ENCODE results near the gene AMZ2. TPM values are rescaled to one million over a fixed set of nuclear protein-coding genes. Genes with fewer than 3 reads are reported as not detected.

AMZ2 gene
- polyA plus RNA-seq, 1 donor (not counting 4 experiments of a cell fraction or from before 2014, with no cell fraction given) = 123 TPM

DNA sequence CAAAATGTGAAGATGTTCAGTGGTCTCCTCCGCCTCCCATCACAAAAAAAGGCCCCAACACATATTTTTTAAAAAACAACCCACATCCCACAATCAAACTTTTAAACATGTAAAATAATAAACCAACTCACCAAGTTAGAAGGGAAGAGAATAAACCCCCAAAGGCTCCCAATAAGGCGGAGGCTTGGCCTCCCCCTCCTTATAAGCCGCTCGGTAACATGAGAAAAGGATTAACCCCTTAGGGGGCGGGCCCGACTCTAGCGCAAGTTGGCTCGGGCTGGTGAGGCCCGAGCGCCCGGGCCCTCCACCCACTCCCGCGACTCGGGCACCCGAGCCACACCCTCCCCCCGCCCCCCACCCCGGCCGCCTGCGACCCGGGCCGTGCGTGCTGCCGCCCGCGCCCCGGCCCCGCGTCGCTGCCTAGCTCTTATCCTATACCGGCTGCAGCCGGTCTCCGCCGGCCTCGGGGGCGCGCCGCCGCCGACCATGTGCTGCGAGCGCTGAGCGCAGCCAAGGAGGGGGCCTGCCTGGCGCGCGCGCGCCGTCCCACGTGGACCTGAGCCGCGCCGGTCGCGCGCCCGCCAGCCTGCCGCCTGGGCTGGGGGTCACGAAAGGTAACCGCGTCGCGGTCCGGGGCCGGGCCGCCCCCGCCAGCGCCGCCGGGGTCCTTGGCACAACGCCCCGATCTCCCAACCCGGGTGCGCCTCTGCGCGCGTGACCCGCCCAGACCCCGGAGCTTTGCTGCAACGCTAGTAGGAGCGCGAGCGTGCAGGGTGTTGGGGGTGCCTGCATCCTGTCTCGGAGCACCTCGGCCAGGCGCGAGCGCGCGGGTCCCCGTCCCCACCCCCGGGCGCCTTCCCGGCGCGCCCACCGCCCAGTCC is 43.4 kb downstream of the AMZ2 start, which contains the start of the genes ARSG and SLC16A6:
Gene ARSG (plus strand): TSS at position 541 of the 881 bp plus-strand sequence. CDS start 15,999 bp downstream, outside the sequence.
Gene SLC16A6 (minus strand): TSS at position 173 of the 881 bp plus-strand sequence. CDS start 12,807 bp downstream, outside the sequence.
- Histone ChIP-seq H3K9me1 (ENCODE audit: control insufficient read depth, extremely low read depth, insufficient read depth, low read length) (no peaks in the 10 kb centered on the region), H3K4me2 (ENCODE audit: control insufficient read depth, extremely low read depth, insufficient read depth, low read depth, low read length) (peak within 1 kb of the TSS; percentile 74), H3K9ac (ENCODE audit: control insufficient read depth, extremely low read depth, insufficient read depth, low read length) (peak within 1 kb of the TSS; percentile 37), H3K27me3 (ENCODE audit: control insufficient read depth, extremely low read depth, insufficient read depth, low read length) (peaks cover 40% of the 10 kb centered on the region), H4K20me1 (ENCODE audit: control insufficient read depth, extremely low read depth, insufficient read depth, low read length) (no peaks in the 10 kb centered on the region), H3K27ac (ENCODE audit: control insufficient read depth, insufficient read depth, low read length) (no peak within 1 kb of the TSS), H3K9me3 (ENCODE audit: control insufficient read depth, low read depth, low read length) (no peaks in the 10 kb centered on the region), H3K79me2 (ENCODE audit: control insufficient read depth, insufficient read depth, low read length) (no peaks in the 10 kb centered on the region), H3K36me3 (ENCODE audit: control insufficient read depth in 2 of 2, extremely low read depth in 1 of 2, insufficient read depth in 2 of 2, low read length in 2 of 2) (no peaks in the 10 kb centered on the region), H2AFZ (ENCODE audit: control insufficient read depth, low read length) (peak within 1 kb of the TSS; percentile 67), H3K4me3 (ENCODE audit: control insufficient read depth in 2 of 3, extremely low read depth in 1 of 3, insufficient read depth in 2 of 3, low read depth in 1 of 3, low read length in 3 of 3) (peak within 1 kb of the TSS; percentile 34 to 65 (median 62)), H3K4me1 (ENCODE audit: control insufficient read depth, extremely low read depth, insufficient read depth, low read length) (peaks cover 18% of the 10 kb centered on the region)
- TF ChIP-seq, protein P1, sequence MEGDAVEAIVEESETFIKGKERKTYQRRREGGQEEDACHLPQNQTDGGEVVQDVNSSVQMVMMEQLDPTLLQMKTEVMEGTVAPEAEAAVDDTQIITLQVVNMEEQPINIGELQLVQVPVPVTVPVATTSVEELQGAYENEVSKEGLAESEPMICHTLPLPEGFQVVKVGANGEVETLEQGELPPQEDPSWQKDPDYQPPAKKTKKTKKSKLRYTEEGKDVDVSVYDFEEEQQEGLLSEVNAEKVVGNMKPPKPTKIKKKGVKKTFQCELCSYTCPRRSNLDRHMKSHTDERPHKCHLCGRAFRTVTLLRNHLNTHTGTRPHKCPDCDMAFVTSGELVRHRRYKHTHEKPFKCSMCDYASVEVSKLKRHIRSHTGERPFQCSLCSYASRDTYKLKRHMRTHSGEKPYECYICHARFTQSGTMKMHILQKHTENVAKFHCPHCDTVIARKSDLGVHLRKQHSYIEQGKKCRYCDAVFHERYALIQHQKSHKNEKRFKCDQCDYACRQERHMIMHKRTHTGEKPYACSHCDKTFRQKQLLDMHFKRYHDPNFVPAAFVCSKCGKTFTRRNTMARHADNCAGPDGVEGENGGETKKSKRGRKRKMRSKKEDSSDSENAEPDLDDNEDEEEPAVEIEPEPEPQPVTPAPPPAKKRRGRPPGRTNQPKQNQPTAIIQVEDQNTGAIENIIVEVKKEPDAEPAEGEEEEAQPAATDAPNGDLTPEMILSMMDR (optimal IDR thresholded peaks at IDR 0.05 in 1 of 3, IDR thresholded peaks at IDR 0.05 in 1 of 3, conservative IDR thresholded peaks at IDR 0.05 in 1 of 3; ENCODE audit: extremely low read depth in 1 of 3, insufficient read depth in 2 of 3, low read length in 3 of 3) = no peak
- TF ChIP-seq EZH2 (IDR thresholded peaks at IDR 0.05; ENCODE audit: low read length) = no peak
- DNase-seq (ENCODE audit: low read depth, low spot score) (no peak), FAIRE-seq (no peak)
- dilution Hi-C loops (cut with MboI; ENCODE audit: extremely low pct_ligation_motif_present, low sequenced_read_pairs) = no loop called here

GRCh38 chr17:68291836-68292688 is 44.2 kb downstream of the AMZ2 start:
- FAIRE-seq (no peak), DNase-seq (ENCODE audit: low read depth, low spot score) (no peak)
- Histone ChIP-seq H3K4me1 (ENCODE audit: control insufficient read depth, extremely low read depth, insufficient read depth, low read length) (peaks cover 18% of the 10 kb centered on the region), H2AFZ (ENCODE audit: control insufficient read depth, low read length) (peak overlapping the region; percentile 67), H3K27me3 (ENCODE audit: control insufficient read depth, extremely low read depth, insufficient read depth, low read length) (peaks cover 45% of the 10 kb centered on the region), H4K20me1 (ENCODE audit: control insufficient read depth, extremely low read depth, insufficient read depth, low read length) (no peaks in the 10 kb centered on the region), H3K4me3 (ENCODE audit: control insufficient read depth in 2 of 3, extremely low read depth in 1 of 3, insufficient read depth in 2 of 3, low read depth in 1 of 3, low read length in 3 of 3) (peak overlapping the region; percentile 34 to 65 (median 62)), H3K9me3 (ENCODE audit: control insufficient read depth, low read depth, low read length) (no peaks in the 10 kb centered on the region), H3K27ac (ENCODE audit: control insufficient read depth, insufficient read depth, low read length) (no peak overlapping the region), H3K9me1 (ENCODE audit: control insufficient read depth, extremely low read depth, insufficient read depth, low read length) (no peaks in the 10 kb centered on the region), H3K36me3 (ENCODE audit: control insufficient read depth in 2 of 2, extremely low read depth in 1 of 2, insufficient read depth in 2 of 2, low read length in 2 of 2) (no peaks in the 10 kb centered on the region), H3K9ac (ENCODE audit: control insufficient read depth, extremely low read depth, insufficient read depth, low read length) (peak overlapping the region; percentile 37), H3K79me2 (ENCODE audit: control insufficient read depth, insufficient read depth, low read length) (no peaks in the 10 kb centered on the region), H3K4me2 (ENCODE audit: control insufficient read depth, extremely low read depth, insufficient read depth, low read depth, low read length) (peak overlapping the region; percentile 74)
- dilution Hi-C loops (cut with MboI; ENCODE audit: extremely low pct_ligation_motif_present, low sequenced_read_pairs) = no loop called here
- TF ChIP-seq, protein P1 (optimal IDR thresholded peaks at IDR 0.05 in 1 of 3, IDR thresholded peaks at IDR 0.05 in 1 of 3, conservative IDR thresholded peaks at IDR 0.05 in 1 of 3; ENCODE audit: extremely low read depth in 1 of 3, insufficient read depth in 2 of 3, low read length in 3 of 3) = peak in 1 of 3 experiments; percentile 15
- TF ChIP-seq EZH2 (IDR thresholded peaks at IDR 0.05; ENCODE audit: low read length) = no peak
